ENCODE data around the gene SYCP2L.
"Not testable (repeated sequence)": the region's sequence is repeated elsewhere in the genome, so short reads cannot be mapped to it uniquely, and the experiment has no call there.

The SYCP2L gene

DNA sequence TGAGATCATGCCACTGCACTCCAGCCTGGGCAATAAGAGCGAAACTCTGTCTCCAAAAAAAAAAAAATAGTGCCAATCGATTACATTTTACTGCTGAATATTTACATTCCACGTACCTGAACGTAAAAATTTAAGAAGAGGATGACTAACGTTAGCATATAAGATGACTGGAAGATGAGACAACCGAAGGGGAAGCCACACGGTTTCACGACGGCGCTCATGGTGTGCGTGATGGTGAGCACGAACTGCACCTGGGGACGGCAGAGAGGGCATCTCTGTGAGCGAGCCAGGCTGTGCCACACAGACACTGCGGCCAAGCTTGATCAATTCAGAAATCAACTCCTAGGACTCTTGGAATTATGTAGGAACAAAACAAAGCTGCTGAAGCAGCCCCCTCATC is 102.7 kb downstream of the SYCP2L start:
- DNase-seq (ENCODE audit: low read depth, low spot score) = no peak
- peaks cover 6% of the 10 kb centered on the region; the same call in 1 of the 2 replicates for H3K36me3 ChIP-seq (ENCODE audit: insufficient read depth, low read length)
- H3K9me3 ChIP-seq (ENCODE audit: low read depth, low read length) = no peaks in the 10 kb centered on the region
- TF ChIP-seq POLR2AphosphoS5 (IDR thresholded peaks at IDR 0.05; ENCODE audit: borderline replicate concordance, low read depth, low read length) (no peak), EZH2 (IDR thresholded peaks at IDR 0.05) (no peak), FOXP2 (optimal IDR thresholded peaks at IDR 0.05; ENCODE audit: control extremely low read depth, extremely low read length, insufficient read depth) (no peak)
- no peak overlapping the region for H3K27ac ChIP-seq
- H3K9ac ChIP-seq (ENCODE audit: insufficient read length) = no peak overlapping the region
- H3K4me3 ChIP-seq = no peak overlapping the region

DNA sequence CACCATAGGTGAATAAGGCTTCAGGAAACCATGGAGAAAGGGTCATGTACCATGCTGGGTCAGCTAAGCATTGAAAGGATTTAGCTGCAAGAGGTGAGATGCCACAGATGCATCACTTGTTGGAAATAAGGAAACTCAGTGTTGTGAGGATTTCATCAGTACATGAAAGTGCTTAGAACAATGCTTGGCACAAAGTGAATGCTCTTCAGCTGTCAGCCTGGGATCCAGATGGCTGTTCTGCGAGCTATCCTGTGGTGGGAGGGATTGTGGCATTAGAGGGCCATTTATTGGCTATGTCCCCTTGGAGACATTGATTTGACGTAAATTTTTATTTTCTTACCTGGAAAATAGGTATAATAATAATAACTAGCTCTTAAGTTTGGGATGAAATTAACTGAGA is 104.3 kb downstream of the SYCP2L start:
- Histone ChIP-seq H3K27ac (no peak overlapping the region), H3K9me3 (ENCODE audit: low read depth, low read length) (no peaks in the 10 kb centered on the region), H3K4me3 (no peak overlapping the region), H3K36me3 (ENCODE audit: insufficient read depth, low read length) (peaks cover 6% of the 10 kb centered on the region; the same call in 1 of the 2 replicates), H3K9ac (ENCODE audit: insufficient read length) (no peak overlapping the region)
- DNase-seq (ENCODE audit: low read depth, low spot score) = no peak
- no peak for TF ChIP-seq FOXP2 (optimal IDR thresholded peaks at IDR 0.05; ENCODE audit: control extremely low read depth, extremely low read length, insufficient read depth)
- no peak for TF ChIP-seq EZH2 (IDR thresholded peaks at IDR 0.05)
- TF ChIP-seq POLR2AphosphoS5 (IDR thresholded peaks at IDR 0.05; ENCODE audit: borderline replicate concordance, low read depth, low read length) = no peak

DNA sequence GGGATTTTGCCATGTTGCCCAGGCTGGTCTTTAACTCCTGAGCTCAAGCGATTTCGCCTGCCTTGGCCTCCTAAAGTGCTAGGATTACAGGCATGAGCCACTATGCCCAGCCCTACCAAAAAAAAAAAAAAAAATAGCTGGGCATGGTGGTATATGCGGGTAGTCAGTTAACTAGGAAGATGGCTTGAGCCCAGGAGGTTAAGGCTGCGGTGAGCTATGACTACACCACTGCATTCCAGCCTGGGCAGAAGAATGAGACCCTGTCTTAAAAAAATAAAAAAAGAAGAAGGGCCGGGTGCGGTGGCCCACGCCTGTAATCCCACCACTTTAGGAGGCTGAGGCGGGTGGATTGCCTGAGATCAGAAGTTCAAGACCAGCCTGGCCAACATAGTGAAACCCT is 107.0 kb downstream of the SYCP2L start:
- Histone ChIP-seq H3K36me3 (ENCODE audit: insufficient read depth, low read length) (no peaks in the 10 kb centered on the region), H3K9ac (ENCODE audit: insufficient read length) (no peak overlapping the region), H3K4me3 (no peak overlapping the region), H3K9me3 (ENCODE audit: low read depth, low read length) (no peaks in the 10 kb centered on the region), H3K27ac (no peak overlapping the region)
- no peak for TF ChIP-seq EZH2 (IDR thresholded peaks at IDR 0.05)
- DNase-seq (ENCODE audit: low read depth, low spot score) = no peak

DNA sequence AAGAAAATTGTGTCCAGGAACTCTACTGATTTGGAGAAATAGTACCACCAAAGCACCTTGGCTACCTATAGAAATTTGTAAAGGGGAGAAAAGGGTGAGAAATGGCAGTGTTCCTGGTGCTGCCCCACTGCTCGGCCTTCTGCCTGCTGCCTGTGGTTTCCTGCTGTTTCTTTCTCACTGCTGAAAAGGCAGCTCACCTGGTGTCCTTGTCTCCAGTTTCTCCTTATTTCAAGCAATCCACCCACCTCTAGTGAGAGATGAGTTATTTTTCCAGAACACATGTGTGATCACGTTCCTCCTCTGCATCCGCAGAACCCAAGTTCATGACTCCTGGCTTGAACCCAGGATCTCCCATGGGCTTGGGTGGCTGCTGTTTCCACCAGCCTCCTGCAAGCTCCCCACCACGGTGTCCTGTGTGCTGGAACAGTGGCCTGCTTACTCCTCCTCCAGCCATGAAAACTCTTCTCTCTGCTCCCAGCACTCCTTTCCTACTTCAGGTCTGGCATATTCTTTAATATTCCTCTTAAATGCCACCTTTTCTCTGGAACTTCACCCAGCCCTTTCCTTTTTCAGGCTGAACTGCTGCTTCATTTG is 108.4 kb downstream of the SYCP2L start:
- Histone ChIP-seq H3K4me3 (no peak overlapping the region), H3K9me3 (ENCODE audit: low read depth, low read length) (no peaks in the 10 kb centered on the region), H3K36me3 (ENCODE audit: insufficient read depth, low read length) (no peaks in the 10 kb centered on the region), H3K9ac (ENCODE audit: insufficient read length) (no peak overlapping the region), H3K27ac (no peak overlapping the region)
- TF ChIP-seq POLR2AphosphoS5 (IDR thresholded peaks at IDR 0.05; ENCODE audit: borderline replicate concordance, low read depth, low read length) (no peak), FOXP2 (optimal IDR thresholded peaks at IDR 0.05; ENCODE audit: control extremely low read depth, extremely low read length, insufficient read depth) (no peak), EZH2 (IDR thresholded peaks at IDR 0.05) (no peak)
- DNase-seq (ENCODE audit: low read depth, low spot score) = no peak

DNA sequence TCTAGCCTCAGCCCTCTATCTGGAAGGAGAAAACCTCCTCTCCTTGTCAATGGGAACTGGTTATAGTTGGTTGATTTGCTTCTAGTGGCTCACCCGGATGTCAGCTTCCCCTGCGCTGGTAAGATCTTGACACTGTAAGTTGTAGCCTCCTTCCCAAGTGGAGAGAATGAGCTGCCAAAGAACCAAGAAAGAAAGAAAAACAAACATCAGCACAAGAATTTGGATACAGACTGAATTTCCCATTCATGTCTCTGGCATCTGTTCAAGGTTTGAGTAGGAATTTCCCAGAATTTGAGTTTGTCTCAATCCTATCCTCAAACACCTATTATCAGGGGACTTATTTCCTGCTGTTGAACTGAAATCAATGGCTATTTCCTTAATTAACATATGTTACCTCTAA is 113.1 kb downstream of the SYCP2L start:
- no peak overlapping the region for H3K4me3 ChIP-seq
- no peak overlapping the region for H3K9ac ChIP-seq (ENCODE audit: insufficient read length)
- DNase-seq (ENCODE audit: low read depth, low spot score) = no peak
- H3K9me3 ChIP-seq (ENCODE audit: low read depth, low read length) = no peaks in the 10 kb centered on the region
- TF ChIP-seq EZH2 (IDR thresholded peaks at IDR 0.05) = no peak
- TF ChIP-seq POLR2AphosphoS5 (IDR thresholded peaks at IDR 0.05; ENCODE audit: borderline replicate concordance, low read depth, low read length) = no peak
- TF ChIP-seq FOXP2 (optimal IDR thresholded peaks at IDR 0.05; ENCODE audit: control extremely low read depth, extremely low read length, insufficient read depth) = no peak
- no peak overlapping the region for H3K27ac ChIP-seq
- H3K36me3 ChIP-seq (ENCODE audit: insufficient read depth, low read length) = no peaks in the 10 kb centered on the region

DNA sequence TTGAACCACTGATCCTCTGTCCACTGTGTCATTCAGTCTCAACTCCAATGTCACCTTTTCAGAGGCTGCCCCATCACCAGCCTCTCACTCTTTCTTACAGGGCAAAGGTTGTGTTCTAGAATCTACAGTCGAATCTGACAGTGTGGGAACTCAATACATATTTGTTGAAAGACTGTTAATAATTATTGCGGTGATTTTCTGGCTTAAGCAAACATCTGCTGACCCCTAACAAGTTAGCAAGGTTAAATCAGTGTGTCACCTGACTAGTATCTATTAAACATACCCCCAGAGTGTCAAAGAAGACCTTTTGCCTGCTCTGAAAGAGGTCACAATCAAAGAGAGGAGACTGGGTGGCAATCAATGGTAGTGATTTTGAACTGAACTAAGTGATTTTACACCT is 115.3 kb downstream of the SYCP2L start:
- H3K27ac ChIP-seq = no peak overlapping the region
- no peak overlapping the region for H3K9ac ChIP-seq (ENCODE audit: insufficient read length)
- no peaks in the 10 kb centered on the region for H3K36me3 ChIP-seq (ENCODE audit: insufficient read depth, low read length)
- H3K4me3 ChIP-seq = no peak overlapping the region
- DNase-seq (ENCODE audit: low read depth, low spot score) = no peak
- H3K9me3 ChIP-seq (ENCODE audit: low read depth, low read length) = no peaks in the 10 kb centered on the region
- TF ChIP-seq EZH2 (IDR thresholded peaks at IDR 0.05) = no peak
- TF ChIP-seq POLR2AphosphoS5 (IDR thresholded peaks at IDR 0.05; ENCODE audit: borderline replicate concordance, low read depth, low read length) = no peak
- TF ChIP-seq FOXP2 (optimal IDR thresholded peaks at IDR 0.05; ENCODE audit: control extremely low read depth, extremely low read length, insufficient read depth) = no peak

DNA sequence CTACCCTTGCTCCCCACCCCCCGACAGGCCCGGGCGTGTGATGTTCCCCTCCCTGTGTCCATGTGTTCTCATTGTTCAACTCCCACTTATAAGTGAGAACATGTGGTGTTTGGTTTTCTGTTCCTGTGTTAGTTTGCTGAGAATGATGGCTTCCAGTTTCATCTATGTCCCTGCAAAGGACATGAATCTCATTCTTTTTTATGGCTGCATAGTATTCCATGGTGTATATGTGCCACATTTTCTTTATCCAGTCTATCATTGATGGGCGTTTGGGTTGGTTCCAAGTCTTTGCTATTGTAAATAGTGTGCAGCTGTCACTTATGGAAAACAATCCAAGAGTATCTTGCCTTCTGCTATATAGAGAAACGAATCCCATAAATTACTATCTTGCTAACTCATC is 116.4 kb downstream of the SYCP2L start:
- H3K36me3 ChIP-seq (ENCODE audit: insufficient read depth, low read length); H3K9me3 ChIP-seq (ENCODE audit: low read depth, low read length); H3K27ac ChIP-seq; H3K9ac ChIP-seq (ENCODE audit: insufficient read length); DNase-seq (ENCODE audit: low read depth, low spot score); H3K4me3 ChIP-seq: not testable (repeated sequence)

DNA sequence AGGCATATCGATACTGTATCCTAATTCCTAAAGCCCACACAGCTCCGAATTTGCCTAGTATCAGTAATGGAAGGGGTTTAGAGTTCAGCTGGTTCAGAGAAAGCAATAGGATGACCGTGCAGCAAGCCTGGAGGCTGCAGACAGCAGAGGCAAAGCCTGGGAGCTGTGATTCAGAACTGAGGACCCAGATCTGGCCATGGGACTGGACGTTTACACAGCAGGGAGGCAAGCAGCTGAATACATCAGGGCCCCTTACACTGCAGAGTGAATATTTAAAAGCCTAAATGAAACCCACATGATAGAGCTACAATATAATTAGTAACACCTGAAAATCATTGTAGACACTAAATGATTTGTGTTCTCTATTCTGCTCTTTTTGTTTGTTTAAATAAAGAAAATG is 119.2 kb downstream of the SYCP2L start:
- Histone ChIP-seq H3K4me3 (no peak overlapping the region), H3K27ac (no peak overlapping the region), H3K9me3 (ENCODE audit: low read depth, low read length) (no peaks in the 10 kb centered on the region), H3K9ac (ENCODE audit: insufficient read length) (no peak overlapping the region), H3K36me3 (ENCODE audit: insufficient read depth, low read length) (peaks cover 2% of the 10 kb centered on the region; the same call in 1 of the 2 replicates)
- TF ChIP-seq FOXP2 (optimal IDR thresholded peaks at IDR 0.05; ENCODE audit: control extremely low read depth, extremely low read length, insufficient read depth) = no peak
- no peak for TF ChIP-seq EZH2 (IDR thresholded peaks at IDR 0.05)
- TF ChIP-seq POLR2AphosphoS5 (IDR thresholded peaks at IDR 0.05; ENCODE audit: borderline replicate concordance, low read depth, low read length) = no peak
- no peak for DNase-seq (ENCODE audit: low read depth, low spot score)

DNA sequence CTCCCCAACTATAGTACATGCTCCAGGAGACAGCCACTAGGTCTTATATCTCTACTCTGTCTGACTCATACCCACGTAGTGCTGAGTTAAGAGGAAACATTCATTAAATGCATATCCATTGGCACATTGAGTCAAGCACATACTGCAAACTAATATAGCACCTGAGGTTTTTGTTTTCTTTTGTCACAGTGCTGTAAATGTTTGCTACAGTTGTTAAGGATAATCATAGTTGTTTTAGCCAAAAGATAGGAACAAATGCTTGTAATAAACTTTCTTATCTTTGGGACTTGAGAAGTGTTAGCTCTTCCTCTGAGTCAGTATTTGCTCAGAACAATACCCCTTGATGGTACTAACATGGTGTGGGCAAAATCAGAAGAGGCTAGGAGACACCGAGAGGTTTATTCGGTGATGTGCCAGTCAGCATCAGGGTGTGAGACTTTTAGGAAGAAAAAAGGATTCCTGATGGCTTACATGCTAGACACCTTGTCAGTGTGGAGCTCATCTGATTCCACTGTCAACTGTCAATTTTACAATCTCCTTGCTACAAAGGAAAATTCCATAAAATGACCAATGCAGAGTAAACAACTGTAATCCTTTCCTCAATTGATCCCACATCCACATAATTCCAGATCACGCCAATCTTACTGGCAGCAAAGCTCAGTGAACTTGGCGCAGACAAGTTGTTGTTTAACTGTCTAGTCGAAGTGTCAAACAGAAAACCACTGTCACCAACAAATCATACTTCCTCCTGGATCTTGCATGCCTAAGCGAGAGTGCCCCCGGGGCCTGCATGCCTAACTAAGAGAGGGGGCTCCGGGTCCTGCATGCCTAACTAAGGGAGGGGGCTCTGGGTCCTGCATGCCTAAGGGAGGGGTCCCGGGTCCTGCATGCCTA is 121.1 kb downstream of the SYCP2L start:
- TF ChIP-seq EZH2 (IDR thresholded peaks at IDR 0.05) = no peak
- Histone ChIP-seq H3K4me3 (no peak overlapping the region), H3K27ac (no peak overlapping the region), H3K36me3 (ENCODE audit: insufficient read depth, low read length) (peaks cover 2% of the 10 kb centered on the region; the same call in 1 of the 2 replicates), H3K9me3 (ENCODE audit: low read depth, low read length) (no peaks in the 10 kb centered on the region), H3K9ac (ENCODE audit: insufficient read length) (no peak overlapping the region)
- no peak for DNase-seq (ENCODE audit: low read depth, low spot score)

All from SK-N-MC (cell line).